Vagina (tissue), 2 donors: ENCODE measurements around the gene ABCC1.

Experiments
- POLR2A ChIP-seq, 2 donors: fragments of 450-650 bp; IDR thresholded peaks; one replicate each; pipeline ENCODE4 v1.6.1; 2017; ENCODE audit warnings: antibody characterized with exemption in 2 of 2, mild to moderate bottlenecking in 2 of 2, moderate library complexity in 2 of 2
- TF ChIP-seq, protein P1 (sequence below), 3 experiments: fragments of 450-650 bp in 2 of 3; fragments of 200-600 bp in 1 of 3; sonication (generic) in 1 of 3; IDR thresholded peaks; one replicate each; pipeline ENCODE4 v1.5.1; 2017 to 2019; ENCODE audit warnings: antibody characterized with exemption in 3 of 3, mild to moderate bottlenecking in 2 of 3, moderate library complexity in 2 of 3

DNA sequence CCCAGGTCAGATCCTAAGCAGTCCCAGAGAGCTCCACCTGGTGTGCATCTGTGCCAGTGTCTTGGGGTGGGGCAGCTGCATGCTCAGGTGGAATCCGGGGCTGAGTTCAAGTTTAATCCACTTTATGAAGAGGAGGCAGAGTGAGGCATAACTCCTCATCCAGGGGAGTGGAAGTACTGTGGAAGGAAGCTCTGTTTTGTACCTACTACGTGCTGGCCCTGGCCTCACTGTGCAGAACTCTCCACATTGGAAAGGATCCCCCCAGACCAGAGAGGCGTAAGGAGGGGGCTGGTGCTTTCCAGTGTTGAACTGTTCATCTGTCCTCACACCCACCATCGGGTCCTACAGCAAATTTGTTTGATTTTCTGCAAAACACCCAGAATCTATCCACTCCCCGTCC is 195.9 kb downstream of the ABCC1 start:
- TF ChIP-seq, protein P1, sequence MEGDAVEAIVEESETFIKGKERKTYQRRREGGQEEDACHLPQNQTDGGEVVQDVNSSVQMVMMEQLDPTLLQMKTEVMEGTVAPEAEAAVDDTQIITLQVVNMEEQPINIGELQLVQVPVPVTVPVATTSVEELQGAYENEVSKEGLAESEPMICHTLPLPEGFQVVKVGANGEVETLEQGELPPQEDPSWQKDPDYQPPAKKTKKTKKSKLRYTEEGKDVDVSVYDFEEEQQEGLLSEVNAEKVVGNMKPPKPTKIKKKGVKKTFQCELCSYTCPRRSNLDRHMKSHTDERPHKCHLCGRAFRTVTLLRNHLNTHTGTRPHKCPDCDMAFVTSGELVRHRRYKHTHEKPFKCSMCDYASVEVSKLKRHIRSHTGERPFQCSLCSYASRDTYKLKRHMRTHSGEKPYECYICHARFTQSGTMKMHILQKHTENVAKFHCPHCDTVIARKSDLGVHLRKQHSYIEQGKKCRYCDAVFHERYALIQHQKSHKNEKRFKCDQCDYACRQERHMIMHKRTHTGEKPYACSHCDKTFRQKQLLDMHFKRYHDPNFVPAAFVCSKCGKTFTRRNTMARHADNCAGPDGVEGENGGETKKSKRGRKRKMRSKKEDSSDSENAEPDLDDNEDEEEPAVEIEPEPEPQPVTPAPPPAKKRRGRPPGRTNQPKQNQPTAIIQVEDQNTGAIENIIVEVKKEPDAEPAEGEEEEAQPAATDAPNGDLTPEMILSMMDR (IDR thresholded peaks at IDR 0.05): no peak
- TF ChIP-seq POLR2A (IDR thresholded peaks at IDR 0.05): no peak
